HepG2 (cell line): ENCODE results near the gene MBD5. TPM values are rescaled to one million over a fixed set of nuclear protein-coding genes. Genes with fewer than 3 reads are reported as not detected.
A peak's percentile ranks its signal among the peaks of the same experiment; 100 is the strongest.

Experiments used
- CHD2 ChIP-seq: IDR thresholded peaks from 2 replicates; pipeline ENCODE4 v1.6.1; 2011; ENCODE audit warnings: low read depth, low read length, improper control_type of control experiment
- CHD4 ChIP-seq: fragments of 200-600 bp; sonication (generic); IDR thresholded peaks from 2 replicates; pipeline ENCODE4 v1.7.0; 2017; ENCODE audit warnings: mild to moderate bottlenecking, low read length, borderline replicate concordance
- HNF4G ChIP-seq, 2 experiments: sonication (generic) in 1 of 2; formaldehyde crosslinking in 1 of 2; IDR thresholded peaks; 2 replicates each; pipeline versions ENCODE4 v1.4.0 to v1.6.1; 2011 to 2020; ENCODE audit warnings: borderline replicate concordance in 2 of 2, low read depth in 2 of 2, mild to moderate bottlenecking in 2 of 2, low read length in 1 of 2, missing genetic modification reagents in 1 of 2, moderate library complexity in 1 of 2
- IRX3 ChIP-seq: sonication (generic); formaldehyde crosslinking; IDR thresholded peaks from 2 replicates; pipeline ENCODE4 v1.8.1; 2023; ENCODE audit warnings: mild to moderate bottlenecking, low read depth, missing genetic modification reagents, borderline replicate concordance
- MYC ChIP-seq: sonication (generic); formaldehyde crosslinking; IDR thresholded peaks from 2 replicates; pipeline ENCODE4 v1.9.0; 2021; ENCODE audit warnings: missing genetic modification reagents, borderline replicate concordance
- NPAS2 ChIP-seq: sonication (generic); formaldehyde crosslinking; IDR thresholded peaks from 2 replicates; pipeline ENCODE4 v1.8.0; 2022; ENCODE audit warnings: mild to moderate bottlenecking, missing genetic modification reagents, borderline replicate concordance
- TAF15 ChIP-seq: fragments of 200-400 bp; formaldehyde crosslinking; IDR thresholded peaks from one replicate; pipeline ENCODE4 v1.6.1; 2018; ENCODE audit warnings: mild to moderate bottlenecking, low read depth, low read length; ENCODE audit not compliant: poor library complexity, severe bottlenecking
- TBX2 ChIP-seq: sonication (generic); formaldehyde crosslinking; IDR thresholded peaks from 2 replicates; pipeline ENCODE4 v1.5.0; 2020; ENCODE audit warnings: missing genetic modification reagents, mild to moderate bottlenecking, borderline replicate concordance
- TEAD2 ChIP-seq: sonication (generic); formaldehyde crosslinking; IDR thresholded peaks from 2 replicates; pipeline ENCODE4 v1.9.0; 2021; ENCODE audit warnings: missing genetic modification reagents
- TRIM24 ChIP-seq: sonication (generic); formaldehyde crosslinking; IDR thresholded peaks from 2 replicates; pipeline ENCODE4 v1.8.0; 2022; ENCODE audit warnings: mild to moderate bottlenecking, missing genetic modification reagents
- ZMAT3 ChIP-seq: sonication (generic); formaldehyde crosslinking; conservative IDR thresholded peaks from 2 replicates; pipeline ENCODE4 v1.7.0; 2021; ENCODE audit warnings: missing genetic modification reagents
- ZNF138 ChIP-seq: sonication (generic); formaldehyde crosslinking; IDR thresholded peaks from 2 replicates; pipeline ENCODE4 v1.5.0; 2020; ENCODE audit warnings: mild to moderate bottlenecking, low read depth, missing genetic modification reagents
- ZNF33A ChIP-seq: sonication (generic); formaldehyde crosslinking; IDR thresholded peaks from 2 replicates; pipeline ENCODE4 v1.5.1; 2020; ENCODE audit warnings: missing genetic modification reagents, mild to moderate bottlenecking, moderate library complexity, borderline replicate concordance
- ZNF430 ChIP-seq: sonication (generic); formaldehyde crosslinking; IDR thresholded peaks from 2 replicates; pipeline ENCODE4 v1.9.0; 2021; ENCODE audit warnings: mild to moderate bottlenecking, missing genetic modification reagents
- ZNF460 ChIP-seq: sonication (generic); formaldehyde crosslinking; IDR thresholded peaks from 2 replicates; pipeline ENCODE4 v1.5.1; 2020; ENCODE audit warnings: missing genetic modification reagents, mild to moderate bottlenecking, borderline replicate concordance
- ZNF644 ChIP-seq: IDR thresholded peaks from 2 replicates; pipeline ENCODE4 v1.6.1; 2016; ENCODE audit warnings: low read depth
- ZNF652 ChIP-seq: IDR thresholded peaks from 2 replicates; pipeline ENCODE4 v1.6.1; 2016; ENCODE audit warnings: low read depth, borderline replicate concordance
- ZNF713 ChIP-seq: sonication (generic); formaldehyde crosslinking; IDR thresholded peaks from 2 replicates; pipeline ENCODE4 v1.4.0; 2020; ENCODE audit warnings: mild to moderate bottlenecking, missing genetic modification reagents
- ZNF768 ChIP-seq: sonication (generic); formaldehyde crosslinking; IDR thresholded peaks from 2 replicates; pipeline ENCODE4 v1.4.0; 2020; ENCODE audit warnings: missing genetic modification reagents
- polyA plus RNA-seq, 8 experiments: library from polyadenylated mRNA; depleted of rRNA in 3 of 8; stranded (reverse) in 7 of 8; unstranded in 1 of 8; fragments of >200 nt; fragmentation: Illumina TruSeq in 4 of 8; extraction: Trizol in 4 of 8; gene quantifications; 2 replicates each; pipeline versions ENCODE4 v1.2.1 to v1.2.3, GENCODE V29; 2011 to 2016; ENCODE audit warnings: low read depth in 4 of 8, missing spikeins in 1 of 8, mixed read lengths in 1 of 8; ENCODE audit not compliant: insufficient read depth in 1 of 8
- total RNA-seq, 5 experiments: library from RNA; depleted of rRNA; stranded (reverse); fragments of >200 nt; fragmentation: Illumina TruSeq; extraction: Trizol; gene quantifications; 2 replicates each; pipeline ENCODE4 v1.2.3, GENCODE V29; 2016; ENCODE audit warnings: low read depth in 1 of 5
- TF ChIP-seq, protein P1 (sequence below): sonication (generic); formaldehyde crosslinking; IDR thresholded peaks from 2 replicates; pipeline ENCODE4 v1.4.0; 2020; ENCODE audit warnings: missing genetic modification reagents
- TF ChIP-seq, protein P2 (sequence below): sonication (generic); formaldehyde crosslinking; conservative IDR thresholded peaks from 2 replicates; pipeline ENCODE4 v1.4.0; 2020; ENCODE audit warnings: missing genetic modification reagents
- TF ChIP-seq, protein P3 (sequence below): sonication (generic); formaldehyde crosslinking; IDR thresholded peaks from 2 replicates; pipeline ENCODE4 v1.8.1; 2022; ENCODE audit warnings: mild to moderate bottlenecking, missing genetic modification reagents
- TF ChIP-seq, protein P4 (sequence below): sonication (generic); formaldehyde crosslinking; IDR thresholded peaks from 2 replicates; pipeline ENCODE4 v1.8.1; 2023; ENCODE audit warnings: missing genetic modification reagents, inconsistent platforms, borderline replicate concordance

Gene MBD5
- total and polyA plus RNA-seq, 2 of the 13 experiments (the other 11 are each of a cell fraction or from before 2014, with no cell fraction given), result 13.5 to 26.4 TPM

DNA sequence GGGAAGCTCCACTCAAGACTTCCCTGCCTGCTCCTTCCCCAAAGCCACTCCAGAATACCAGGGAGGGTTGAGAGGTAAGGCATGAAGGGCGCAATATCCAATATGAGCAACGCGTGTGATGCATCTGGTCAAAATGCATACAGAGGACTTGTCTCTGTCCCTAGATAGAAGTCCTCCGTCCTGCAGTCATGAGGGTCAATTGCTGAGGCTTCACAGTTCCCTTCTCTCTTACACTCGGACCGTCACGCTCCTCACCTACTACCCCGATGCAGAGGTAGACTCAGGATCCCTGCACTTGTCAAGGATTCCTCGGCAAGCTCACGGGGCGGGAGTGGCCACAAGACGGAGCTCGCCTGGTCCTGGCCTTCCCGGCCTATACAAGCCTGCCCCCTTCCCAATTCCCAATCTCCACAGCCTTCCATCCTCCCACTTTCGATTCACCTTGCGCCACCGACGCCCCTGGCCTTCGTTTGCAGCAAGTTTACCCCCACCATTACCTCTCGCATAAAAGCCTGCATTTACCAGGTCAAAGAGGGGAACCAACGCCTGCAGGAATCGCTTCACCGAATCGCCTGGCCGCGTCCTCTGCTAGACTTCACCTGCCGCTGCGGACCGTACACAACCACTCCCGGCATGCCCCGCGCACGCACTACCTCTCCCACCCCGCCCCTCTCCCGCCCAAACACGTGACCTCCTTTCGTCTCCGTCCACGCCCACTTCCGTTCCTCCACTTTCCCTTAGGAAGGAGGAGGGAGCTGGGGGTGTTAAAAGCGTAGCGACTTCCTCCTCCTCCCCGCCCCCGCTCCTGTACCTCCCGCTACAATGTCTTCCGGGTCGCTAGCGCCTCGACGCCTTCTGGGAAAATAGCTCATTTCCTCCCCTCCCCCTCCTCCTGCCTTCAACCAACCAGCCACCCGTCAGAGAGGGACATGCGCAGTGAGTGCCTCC, 506 bp upstream of the MBD5 start, which contains the start of gene ORC4 (continued):
- TF ChIP-seq, protein P1, sequence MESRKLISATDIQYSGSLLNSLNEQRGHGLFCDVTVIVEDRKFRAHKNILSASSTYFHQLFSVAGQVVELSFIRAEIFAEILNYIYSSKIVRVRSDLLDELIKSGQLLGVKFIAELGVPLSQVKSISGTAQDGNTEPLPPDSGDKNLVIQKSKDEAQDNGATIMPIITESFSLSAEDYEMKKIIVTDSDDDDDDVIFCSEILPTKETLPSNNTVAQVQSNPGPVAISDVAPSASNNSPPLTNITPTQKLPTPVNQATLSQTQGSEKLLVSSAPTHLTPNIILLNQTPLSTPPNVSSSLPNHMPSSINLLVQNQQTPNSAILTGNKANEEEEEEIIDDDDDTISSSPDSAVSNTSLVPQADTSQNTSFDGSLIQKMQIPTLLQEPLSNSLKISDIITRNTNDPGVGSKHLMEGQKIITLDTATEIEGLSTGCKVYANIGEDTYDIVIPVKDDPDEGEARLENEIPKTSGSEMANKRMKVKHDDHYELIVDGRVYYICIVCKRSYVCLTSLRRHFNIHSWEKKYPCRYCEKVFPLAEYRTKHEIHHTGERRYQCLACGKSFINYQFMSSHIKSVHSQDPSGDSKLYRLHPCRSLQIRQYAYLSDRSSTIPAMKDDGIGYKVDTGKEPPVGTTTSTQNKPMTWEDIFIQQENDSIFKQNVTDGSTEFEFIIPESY (CRISPR knock-in tag), result peak; percentile 14; the same call in 1 of the 2 replicates
- TF ChIP-seq, protein P2, sequence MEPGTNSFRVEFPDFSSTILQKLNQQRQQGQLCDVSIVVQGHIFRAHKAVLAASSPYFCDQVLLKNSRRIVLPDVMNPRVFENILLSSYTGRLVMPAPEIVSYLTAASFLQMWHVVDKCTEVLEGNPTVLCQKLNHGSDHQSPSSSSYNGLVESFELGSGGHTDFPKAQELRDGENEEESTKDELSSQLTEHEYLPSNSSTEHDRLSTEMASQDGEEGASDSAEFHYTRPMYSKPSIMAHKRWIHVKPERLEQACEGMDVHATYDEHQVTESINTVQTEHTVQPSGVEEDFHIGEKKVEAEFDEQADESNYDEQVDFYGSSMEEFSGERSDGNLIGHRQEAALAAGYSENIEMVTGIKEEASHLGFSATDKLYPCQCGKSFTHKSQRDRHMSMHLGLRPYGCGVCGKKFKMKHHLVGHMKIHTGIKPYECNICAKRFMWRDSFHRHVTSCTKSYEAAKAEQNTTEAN (CRISPR knock-in tag), result peak; percentile 84
- peak; percentile 87; the same call in 1 of the 2 replicates for TF ChIP-seq ZNF138
- peak; percentile 83 for TF ChIP-seq CHD2
- TF ChIP-seq, protein P3, sequence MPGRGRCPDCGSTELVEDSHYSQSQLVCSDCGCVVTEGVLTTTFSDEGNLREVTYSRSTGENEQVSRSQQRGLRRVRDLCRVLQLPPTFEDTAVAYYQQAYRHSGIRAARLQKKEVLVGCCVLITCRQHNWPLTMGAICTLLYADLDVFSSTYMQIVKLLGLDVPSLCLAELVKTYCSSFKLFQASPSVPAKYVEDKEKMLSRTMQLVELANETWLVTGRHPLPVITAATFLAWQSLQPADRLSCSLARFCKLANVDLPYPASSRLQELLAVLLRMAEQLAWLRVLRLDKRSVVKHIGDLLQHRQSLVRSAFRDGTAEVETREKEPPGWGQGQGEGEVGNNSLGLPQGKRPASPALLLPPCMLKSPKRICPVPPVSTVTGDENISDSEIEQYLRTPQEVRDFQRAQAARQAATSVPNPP (CRISPR knock-in tag), result peak; percentile 90
- no peak for TF ChIP-seq CHD4
- 0 out of 2 replicates have a peak, but pooled peaks have one; percentile 25 for TF ChIP-seq ZNF644 (CRISPR knock-in tag)
- no peak for TF ChIP-seq NPAS2
- TF ChIP-seq ZNF768 (CRISPR knock-in tag), result peak; percentile 79; the same call in 1 of the 2 replicates
- TF ChIP-seq ZNF430 (CRISPR knock-in tag), result peak; percentile 95
- TF ChIP-seq TBX2 (CRISPR knock-in tag), result peak; percentile 88; the same call in 1 of the 2 replicates
- peak; percentile 93 for TF ChIP-seq ZMAT3 (CRISPR knock-in tag)
- TF ChIP-seq IRX3 (CRISPR knock-in tag), result peak; percentile 66; the same call in 1 of the 2 replicates
- TF ChIP-seq HNF4G (IDR thresholded peaks at IDR 0.05; ENCODE audit: borderline replicate concordance, low read depth, low read length), result peak; percentile 44; the same call in 1 of the 2 replicates
- TF ChIP-seq HNF4G (CRISPR knock-in tag; IDR thresholded peaks at IDR 0.05; ENCODE audit: borderline replicate concordance, low read depth), result no peak
- no peak; the same call in 1 of the 2 replicates for TF ChIP-seq TEAD2
- TF ChIP-seq TAF15, result no peak
- no peak for TF ChIP-seq ZNF652
- no peak for TF ChIP-seq ZNF33A
- TF ChIP-seq MYC (CRISPR knock-in tag), result peak; percentile 93
- peak; percentile 17; the same call in 1 of the 2 replicates for TF ChIP-seq ZNF460
- TF ChIP-seq ZNF713 (CRISPR knock-in tag), result peak; percentile 78; the same call in 1 of the 2 replicates
- TF ChIP-seq, protein P4, sequence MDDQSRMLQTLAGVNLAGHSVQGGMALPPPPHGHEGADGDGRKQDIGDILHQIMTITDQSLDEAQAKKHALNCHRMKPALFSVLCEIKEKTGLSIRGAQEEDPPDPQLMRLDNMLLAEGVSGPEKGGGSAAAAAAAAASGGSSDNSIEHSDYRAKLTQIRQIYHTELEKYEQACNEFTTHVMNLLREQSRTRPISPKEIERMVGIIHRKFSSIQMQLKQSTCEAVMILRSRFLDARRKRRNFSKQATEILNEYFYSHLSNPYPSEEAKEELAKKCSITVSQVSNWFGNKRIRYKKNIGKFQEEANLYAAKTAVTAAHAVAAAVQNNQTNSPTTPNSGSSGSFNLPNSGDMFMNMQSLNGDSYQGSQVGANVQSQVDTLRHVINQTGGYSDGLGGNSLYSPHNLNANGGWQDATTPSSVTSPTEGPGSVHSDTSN (CRISPR knock-in tag), result no peak
- no peak for TF ChIP-seq TRIM24 (CRISPR knock-in tag)
